Thoracic aorta (tissue), 2 donors: ENCODE data around the gene GABRB2. TPM values are rescaled to one million over a fixed set of nuclear protein-coding genes. Genes with fewer than 3 reads are reported as not detected.

ENCODE experiments used
- ATAC-seq: fragments of 150-250 bp; one replicate; pipeline ENCODE4 v1.8.0; 2017; ENCODE audit warnings: low read depth; ENCODE audit not compliant: insufficient number of reproducible peaks, low FRiP score
- DNase-seq: peaks from one replicate; pipeline ENCODE4 v3.0.0-alpha.2; 2020; ENCODE audit warnings: low spot score
- H3K27ac ChIP-seq, 2 donors: fragments of 200-600 bp; sonication (generic); 1 replicate in 1 of 2; 2 replicates in 1 of 2; pipeline ENCODE4 v1.5.1; 2016; ENCODE audit warnings: mild to moderate bottlenecking in 2 of 2, moderate library complexity in 2 of 2
- H3K27me3 ChIP-seq: fragments of 200-600 bp; sonication (generic); replicated peaks from 2 replicates; pipeline ENCODE4 v1.6.0; 2016; ENCODE audit warnings: mild to moderate bottlenecking; ENCODE audit not compliant: insufficient read depth
- H3K36me3 ChIP-seq: fragments of 200-600 bp; sonication (generic); one replicate; pipeline ENCODE4 v1.5.1; 2016
- H3K4me1 ChIP-seq, 2 donors: fragments of 200-600 bp; sonication (generic); 1 replicate in 1 of 2; 2 replicates in 1 of 2; pipeline versions ENCODE4 v1.5.1 to v1.6.0; 2016; ENCODE audit warnings: low read depth in 2 of 2, mild to moderate bottlenecking in 1 of 2; ENCODE audit not compliant: control insufficient read depth in 1 of 2
- H3K4me3 ChIP-seq: fragments of 200-600 bp; sonication (generic); 2 replicates; pipeline ENCODE4 v1.5.1; 2016; ENCODE audit warnings: mild to moderate bottlenecking
- H3K9me3 ChIP-seq: fragments of 200-600 bp; sonication (generic); 2 replicates; pipeline ENCODE4 v1.5.1; 2016
- total RNA-seq, 2 donors: library from RNA; depleted of rRNA; stranded (reverse); fragments of >200 nt; gene quantifications; one replicate each; pipeline versions ENCODE4 v1.1.0 to v1.2.3, GENCODE V29; 2016
- TF ChIP-seq, protein P1 (sequence below): fragments of 200-600 bp; sonication (generic); IDR thresholded peaks from one replicate; pipeline ENCODE4 v1.5.1; 2019; ENCODE audit warnings: antibody characterized with exemption

GABRB2 gene
- total RNA-seq, 2 donors from 2014 or later: 0.27 to 0.78 TPM

DNA sequence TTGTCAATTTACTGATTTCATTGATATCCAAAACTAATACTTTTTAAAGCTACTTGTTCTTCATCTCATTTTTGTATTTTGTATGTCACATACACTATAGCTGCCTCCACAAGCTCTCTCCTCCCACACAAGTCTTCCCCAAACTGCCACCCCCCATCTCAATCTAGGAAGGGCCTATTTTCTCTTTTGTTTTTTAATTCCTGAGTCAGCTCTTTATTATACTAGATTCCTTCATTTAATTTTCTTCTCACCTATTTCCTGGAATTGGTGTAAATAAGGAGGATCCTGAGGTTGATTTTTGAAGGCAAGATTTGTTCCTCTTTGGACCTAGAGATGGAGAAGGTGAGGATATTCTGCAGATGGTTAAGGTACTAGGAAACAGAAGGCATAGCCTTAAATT is 277.4 kb downstream of the GABRB2 start:
- Histone ChIP-seq H3K9me3 (no peaks in the 10 kb centered on the region), H3K4me3 (no peak overlapping the region), H3K27me3 (no peaks in the 10 kb centered on the region), H3K27ac (no peak overlapping the region), H3K4me1 (no peaks in the 10 kb centered on the region), H3K36me3 (no peaks in the 10 kb centered on the region)
- no peak for ATAC-seq
- no peak for DNase-seq
- TF ChIP-seq, protein P1, sequence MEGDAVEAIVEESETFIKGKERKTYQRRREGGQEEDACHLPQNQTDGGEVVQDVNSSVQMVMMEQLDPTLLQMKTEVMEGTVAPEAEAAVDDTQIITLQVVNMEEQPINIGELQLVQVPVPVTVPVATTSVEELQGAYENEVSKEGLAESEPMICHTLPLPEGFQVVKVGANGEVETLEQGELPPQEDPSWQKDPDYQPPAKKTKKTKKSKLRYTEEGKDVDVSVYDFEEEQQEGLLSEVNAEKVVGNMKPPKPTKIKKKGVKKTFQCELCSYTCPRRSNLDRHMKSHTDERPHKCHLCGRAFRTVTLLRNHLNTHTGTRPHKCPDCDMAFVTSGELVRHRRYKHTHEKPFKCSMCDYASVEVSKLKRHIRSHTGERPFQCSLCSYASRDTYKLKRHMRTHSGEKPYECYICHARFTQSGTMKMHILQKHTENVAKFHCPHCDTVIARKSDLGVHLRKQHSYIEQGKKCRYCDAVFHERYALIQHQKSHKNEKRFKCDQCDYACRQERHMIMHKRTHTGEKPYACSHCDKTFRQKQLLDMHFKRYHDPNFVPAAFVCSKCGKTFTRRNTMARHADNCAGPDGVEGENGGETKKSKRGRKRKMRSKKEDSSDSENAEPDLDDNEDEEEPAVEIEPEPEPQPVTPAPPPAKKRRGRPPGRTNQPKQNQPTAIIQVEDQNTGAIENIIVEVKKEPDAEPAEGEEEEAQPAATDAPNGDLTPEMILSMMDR: no peak

DNA sequence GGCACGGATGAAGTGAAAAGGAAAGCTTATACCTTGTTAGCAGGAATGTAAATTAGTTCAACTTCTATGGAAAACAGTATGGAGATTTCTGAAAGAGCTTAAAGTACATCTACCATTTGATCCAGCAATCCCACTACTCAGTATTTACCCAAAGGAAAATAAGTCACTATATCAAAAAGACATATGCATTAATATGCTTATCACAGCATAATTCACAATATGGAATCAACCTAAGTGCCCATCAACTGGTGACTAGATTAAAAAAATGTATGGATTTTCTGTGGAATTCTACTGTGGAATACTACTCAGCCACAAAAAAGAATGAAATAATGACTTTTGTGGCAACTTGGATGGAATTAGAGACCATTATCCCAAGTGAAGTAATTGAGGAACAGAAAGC is 279.6 kb downstream of the GABRB2 start:
- TF ChIP-seq, protein P1: no peak
- no peaks in the 10 kb centered on the region for H3K36me3 ChIP-seq
- ATAC-seq (no peak), DNase-seq (no peak)
- H3K27me3 ChIP-seq: no peaks in the 10 kb centered on the region
- no peaks in the 10 kb centered on the region for H3K4me1 ChIP-seq
- H3K4me3 ChIP-seq: no peak overlapping the region
- no peak overlapping the region for H3K27ac ChIP-seq
- no peaks in the 10 kb centered on the region for H3K9me3 ChIP-seq

DNA sequence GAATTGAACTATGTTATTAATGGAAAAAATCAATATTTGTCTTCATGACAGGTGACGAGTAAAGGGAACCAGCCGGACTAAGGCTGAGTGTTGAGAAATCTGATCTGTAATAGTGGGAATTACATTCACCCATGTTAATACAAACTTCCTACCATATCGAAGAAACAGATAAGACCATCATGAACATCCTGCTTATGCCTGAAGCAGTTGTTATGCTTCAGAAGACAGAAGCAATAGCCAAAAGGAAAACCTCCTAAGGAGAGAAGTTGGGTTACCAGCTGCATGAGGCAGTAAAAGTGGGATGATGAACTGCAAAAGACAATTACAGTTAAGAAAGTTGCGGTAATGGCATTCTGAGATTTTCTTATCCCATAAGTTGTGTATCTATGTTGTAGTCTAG is 281.5 kb downstream of the GABRB2 start:
- Histone ChIP-seq H3K36me3 (no peaks in the 10 kb centered on the region), H3K4me1 (no peaks in the 10 kb centered on the region), H3K4me3 (no peak overlapping the region), H3K27ac (no peak overlapping the region), H3K27me3 (no peaks in the 10 kb centered on the region), H3K9me3 (no peaks in the 10 kb centered on the region)
- DNase-seq: no peak
- TF ChIP-seq, protein P1: no peak
- no peak for ATAC-seq

DNA sequence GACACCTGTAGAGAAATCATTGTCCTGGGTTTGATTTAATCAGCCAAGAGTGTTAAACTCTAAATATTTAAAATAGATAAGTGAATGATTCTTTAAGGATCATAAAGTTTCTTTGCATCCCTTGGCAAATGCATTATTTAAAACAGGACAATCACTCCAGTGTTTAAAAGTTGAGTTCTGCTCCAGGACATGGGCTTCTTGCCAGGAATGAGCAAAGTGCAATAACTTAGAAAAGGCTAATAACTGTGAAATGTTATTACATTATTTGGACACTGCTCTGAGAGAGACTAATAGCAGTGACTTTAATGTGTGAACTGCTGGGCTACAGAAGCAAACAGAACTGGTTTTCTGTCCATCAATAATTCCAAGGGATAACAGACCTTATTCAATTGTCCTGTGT is 283.3 kb downstream of the GABRB2 start:
- ATAC-seq (no peak), DNase-seq (no peak)
- Histone ChIP-seq H3K9me3 (no peaks in the 10 kb centered on the region), H3K4me3 (no peak overlapping the region), H3K36me3 (no peaks in the 10 kb centered on the region), H3K27ac (no peak overlapping the region), H3K27me3 (no peaks in the 10 kb centered on the region), H3K4me1 (no peaks in the 10 kb centered on the region)
- TF ChIP-seq, protein P1: no peak

DNA sequence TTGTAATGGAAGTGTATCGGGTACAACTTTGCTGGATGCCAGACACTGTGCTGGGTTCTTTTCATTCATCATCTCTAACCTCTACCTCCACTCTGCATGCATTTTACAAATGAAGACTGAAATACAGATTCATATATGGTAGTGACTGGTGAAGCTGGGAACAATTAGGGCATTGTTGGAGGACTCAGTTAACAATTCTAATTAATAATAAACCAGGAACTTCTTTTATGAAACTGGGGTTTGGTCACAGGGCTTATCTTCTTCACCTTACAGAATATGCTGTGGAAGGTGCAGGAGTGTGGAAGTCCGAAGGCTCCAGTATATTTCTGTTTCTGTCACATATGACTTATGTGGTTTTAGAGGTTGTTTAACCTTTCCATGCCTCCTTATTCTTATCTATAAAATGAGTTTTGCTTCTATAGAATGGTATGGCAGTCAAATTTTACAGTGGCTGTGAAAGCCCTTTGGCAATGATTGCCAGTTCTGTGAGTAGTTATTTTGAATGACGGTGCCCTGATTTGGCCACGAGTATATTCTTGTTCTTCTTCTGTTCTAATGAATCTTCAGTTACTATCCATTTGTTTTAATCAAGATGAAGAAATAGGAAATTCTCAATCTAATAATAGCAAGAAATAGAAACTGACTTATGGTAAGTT is 284.7 kb downstream of the GABRB2 start:
- H3K4me3 ChIP-seq: no peak overlapping the region
- no peaks in the 10 kb centered on the region for H3K27me3 ChIP-seq
- H3K36me3 ChIP-seq: no peaks in the 10 kb centered on the region
- ATAC-seq (no peak), DNase-seq (no peak)
- TF ChIP-seq, protein P1: no peak
- H3K27ac ChIP-seq: no peak overlapping the region
- H3K4me1 ChIP-seq: no peaks in the 10 kb centered on the region
- H3K9me3 ChIP-seq: no peaks in the 10 kb centered on the region
